Measurements from ENCODE around the gene KRTAP10-12.

DNA sequence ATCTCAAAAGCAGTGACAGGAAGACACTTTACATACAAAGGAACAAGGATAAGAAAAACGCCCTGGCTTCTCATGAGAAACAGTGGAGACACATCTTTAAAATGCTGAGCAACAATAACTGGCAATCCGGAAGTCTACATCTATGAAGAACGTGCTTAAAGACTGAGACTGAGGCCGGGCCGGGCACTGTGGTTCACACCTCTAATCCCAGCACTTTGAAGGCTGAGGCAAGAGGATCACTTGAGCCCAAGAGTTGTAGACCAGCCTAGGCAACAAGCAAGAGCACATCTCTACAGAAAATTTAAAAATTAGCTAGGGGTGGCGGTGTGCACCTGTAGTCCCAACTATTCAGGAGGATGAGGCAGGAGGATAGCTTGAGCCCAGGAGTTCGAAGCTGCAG, 12.9 kb upstream of the KRTAP10-12 start:
- TF ChIP-seq, protein P1, sequence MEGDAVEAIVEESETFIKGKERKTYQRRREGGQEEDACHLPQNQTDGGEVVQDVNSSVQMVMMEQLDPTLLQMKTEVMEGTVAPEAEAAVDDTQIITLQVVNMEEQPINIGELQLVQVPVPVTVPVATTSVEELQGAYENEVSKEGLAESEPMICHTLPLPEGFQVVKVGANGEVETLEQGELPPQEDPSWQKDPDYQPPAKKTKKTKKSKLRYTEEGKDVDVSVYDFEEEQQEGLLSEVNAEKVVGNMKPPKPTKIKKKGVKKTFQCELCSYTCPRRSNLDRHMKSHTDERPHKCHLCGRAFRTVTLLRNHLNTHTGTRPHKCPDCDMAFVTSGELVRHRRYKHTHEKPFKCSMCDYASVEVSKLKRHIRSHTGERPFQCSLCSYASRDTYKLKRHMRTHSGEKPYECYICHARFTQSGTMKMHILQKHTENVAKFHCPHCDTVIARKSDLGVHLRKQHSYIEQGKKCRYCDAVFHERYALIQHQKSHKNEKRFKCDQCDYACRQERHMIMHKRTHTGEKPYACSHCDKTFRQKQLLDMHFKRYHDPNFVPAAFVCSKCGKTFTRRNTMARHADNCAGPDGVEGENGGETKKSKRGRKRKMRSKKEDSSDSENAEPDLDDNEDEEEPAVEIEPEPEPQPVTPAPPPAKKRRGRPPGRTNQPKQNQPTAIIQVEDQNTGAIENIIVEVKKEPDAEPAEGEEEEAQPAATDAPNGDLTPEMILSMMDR (IDR thresholded peaks at IDR 0.05), result no peak
- TF ChIP-seq MYC (IDR thresholded peaks at IDR 0.05; ENCODE audit: borderline replicate concordance, low read length) (no peak), RCOR1 (IDR thresholded peaks at IDR 0.05; ENCODE audit: low read depth, low read length) (no peak), KDM5A (IDR thresholded peaks at IDR 0.05) (no peak), NR3C1 (IDR thresholded peaks at IDR 0.05) (no peak), EP300 (IDR thresholded peaks at IDR 0.05) (no peak), POLR2A (IDR thresholded peaks at IDR 0.05; ENCODE audit: low read length) (no peak)
- TF ChIP-seq, protein P2, sequence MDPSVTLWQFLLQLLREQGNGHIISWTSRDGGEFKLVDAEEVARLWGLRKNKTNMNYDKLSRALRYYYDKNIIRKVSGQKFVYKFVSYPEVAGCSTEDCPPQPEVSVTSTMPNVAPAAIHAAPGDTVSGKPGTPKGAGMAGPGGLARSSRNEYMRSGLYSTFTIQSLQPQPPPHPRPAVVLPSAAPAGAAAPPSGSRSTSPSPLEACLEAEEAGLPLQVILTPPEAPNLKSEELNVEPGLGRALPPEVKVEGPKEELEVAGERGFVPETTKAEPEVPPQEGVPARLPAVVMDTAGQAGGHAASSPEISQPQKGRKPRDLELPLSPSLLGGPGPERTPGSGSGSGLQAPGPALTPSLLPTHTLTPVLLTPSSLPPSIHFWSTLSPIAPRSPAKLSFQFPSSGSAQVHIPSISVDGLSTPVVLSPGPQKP (IDR thresholded peaks at IDR 0.05; ENCODE audit: low read depth, low read length), result no peak
